HG03066 (cell line): ENCODE results near the gene HOXC4.
"Not testable (repeated sequence)": the region's sequence is repeated elsewhere in the genome, so short reads cannot be mapped to it uniquely, and the experiment has no call there.

Experiments used
- ATAC-seq: cut with Tn5 transposase; IDR thresholded peaks from one replicate; pipeline ENCODE4 v1.9.1; 2021; ENCODE audit warnings: low read depth; ENCODE audit not compliant: unreplicated experiment

HOXC4 gene

GRCh38 chr12:54053003-54053750, 458 bp upstream of the HOXC4 start:
- peak; percentile 78 for ATAC-seq

GRCh38 chr12:54054742-54055194, 1.1 kb downstream of the HOXC4 start:
- ATAC-seq = no peak

GRCh38 chr12:54055552-54055951, 1.9 kb downstream of the HOXC4 start:
- ATAC-seq = no peak

GRCh38 chr12:54056110-54056509, 2.5 kb downstream of the HOXC4 start:
- ATAC-seq = no peak

- no peak for ATAC-seq
Measured at GRCh38 chr12:54058128-54058768, 4.6 kb downstream of the HOXC4 start.

- ATAC-seq = no peak
Measured at GRCh38 chr12:54059668-54060067, 6.0 kb downstream of the HOXC4 start.

GRCh38 chr12:54060174-54060974, 6.7 kb downstream of the HOXC4 start:
- ATAC-seq = no peak

GRCh38 chr12:54060975-54061778, 7.5 kb downstream of the HOXC4 start:
- no peak for ATAC-seq

- no peak for ATAC-seq
Measured at GRCh38 chr12:54065677-54066076, 12.0 kb downstream of the HOXC4 start.

GRCh38 chr12:54066408-54066807, 12.8 kb downstream of the HOXC4 start:
- ATAC-seq = no peak

GRCh38 chr12:54068418-54069070, 14.9 kb downstream of the HOXC4 start:
- ATAC-seq = no peak

- no peak for ATAC-seq
Measured at GRCh38 chr12:54071942-54072341, 18.3 kb downstream of the HOXC4 start.

- no peak for ATAC-seq
Measured at GRCh38 chr12:54074308-54074707, 20.7 kb downstream of the HOXC4 start.

GRCh38 chr12:54075409-54075808, 21.8 kb downstream of the HOXC4 start:
- no peak for ATAC-seq

GRCh38 chr12:54075974-54076373, 22.3 kb downstream of the HOXC4 start:
- ATAC-seq = no peak

- ATAC-seq = not testable (repeated sequence)
Measured at GRCh38 chr12:54077843-54078242, 24.2 kb downstream of the HOXC4 start.

GRCh38 chr12:54079115-54079514, 25.5 kb downstream of the HOXC4 start:
- ATAC-seq = not testable (repeated sequence)

- ATAC-seq = not testable (repeated sequence)
Measured at GRCh38 chr12:54080008-54080924, 26.6 kb downstream of the HOXC4 start.

- not testable (repeated sequence) for ATAC-seq
Measured at GRCh38 chr12:54081053-54081514, 27.4 kb downstream of the HOXC4 start.
